Frontal cortex (tissue), 4 donors: ENCODE data around the gene TBX2. TPM values are rescaled to one million over a fixed set of nuclear protein-coding genes. Genes with fewer than 3 reads are reported as not detected.

Experiments
- DNase-seq, 2 donors: peaks; one replicate each; pipeline ENCODE4 v3.0.0; 2012; ENCODE audit warnings: low spot score in 2 of 2
- FAIRE-seq: peaks from 2 replicates; lab custom pipeline; 2012; peaks lifted over from hg19 to GRCh38; lab: Jason Lieb, UNC
- total RNA-seq: library from RNA; depleted of rRNA; stranded (reverse); fragments of >200 nt; gene quantifications from one replicate; pipeline ENCODE4 v1.2.3, GENCODE V29; 2014
- donor health status: control.
- donor health status: control.
- donor health status: control.

Gene TBX2
- total RNA-seq, 1 donor from 2014 or later: 1.2 TPM

DNA sequence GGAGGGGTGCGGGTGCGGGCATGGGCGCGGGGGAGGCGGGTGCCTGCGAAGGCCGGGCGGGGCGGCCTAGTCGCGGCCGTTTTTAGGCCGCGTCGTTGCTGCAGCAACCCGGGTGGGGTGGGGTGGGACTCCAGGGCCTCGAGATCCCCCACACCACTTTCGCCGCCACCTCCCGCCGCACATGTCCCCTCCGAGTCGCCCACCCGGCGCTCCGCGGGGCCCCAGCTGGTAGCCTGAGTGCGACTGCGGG lies 11.3 kb downstream of the TBX2 start:
- no peak for FAIRE-seq
- DNase-seq: no peak

DNA sequence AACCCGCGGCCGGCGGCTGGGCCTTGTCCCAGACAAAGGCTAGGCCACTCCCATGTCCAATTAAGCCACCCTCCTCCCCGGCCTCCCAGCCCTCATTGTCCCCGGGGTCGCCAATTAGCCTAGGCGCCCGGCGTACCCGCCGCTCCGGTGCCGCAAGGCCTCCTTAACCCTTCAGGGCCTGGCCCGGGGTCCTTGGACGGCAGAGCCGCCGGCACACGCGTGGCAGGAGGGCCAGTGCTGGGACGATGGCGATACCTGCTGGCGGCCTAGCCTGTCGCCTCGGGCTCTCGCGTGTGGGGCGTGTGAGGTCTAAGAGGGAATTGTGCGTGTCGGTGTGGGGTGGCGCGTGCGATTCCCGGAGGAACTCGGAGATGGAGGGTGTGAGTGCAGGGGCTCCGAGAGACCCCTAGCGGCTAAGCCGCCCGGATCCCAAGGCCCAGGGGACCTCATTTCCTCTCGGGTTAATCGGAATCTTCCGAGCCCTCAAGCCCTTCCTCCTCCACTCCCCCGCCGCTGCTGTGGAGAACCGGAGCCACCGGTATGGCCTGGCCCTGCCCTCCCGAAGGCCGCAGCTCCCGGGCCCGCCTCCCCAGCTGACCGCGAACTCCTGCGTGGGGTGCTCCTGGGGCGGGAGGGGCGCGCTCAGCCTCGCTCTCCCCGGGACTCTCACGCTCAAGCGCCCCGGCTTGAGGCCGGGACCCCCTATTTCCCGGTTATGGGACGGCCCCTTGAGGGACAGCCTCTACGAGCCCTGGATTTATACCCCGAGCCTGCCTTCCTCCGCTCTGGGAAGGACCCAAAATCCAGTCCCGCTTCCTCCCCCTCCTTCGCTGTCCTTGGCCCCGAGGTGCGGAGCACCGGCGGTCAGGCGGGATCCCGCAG lies 11.9 kb downstream of the TBX2 start:
- peak; percentile 38 to 57 for DNase-seq
- FAIRE-seq: no peak

DNA sequence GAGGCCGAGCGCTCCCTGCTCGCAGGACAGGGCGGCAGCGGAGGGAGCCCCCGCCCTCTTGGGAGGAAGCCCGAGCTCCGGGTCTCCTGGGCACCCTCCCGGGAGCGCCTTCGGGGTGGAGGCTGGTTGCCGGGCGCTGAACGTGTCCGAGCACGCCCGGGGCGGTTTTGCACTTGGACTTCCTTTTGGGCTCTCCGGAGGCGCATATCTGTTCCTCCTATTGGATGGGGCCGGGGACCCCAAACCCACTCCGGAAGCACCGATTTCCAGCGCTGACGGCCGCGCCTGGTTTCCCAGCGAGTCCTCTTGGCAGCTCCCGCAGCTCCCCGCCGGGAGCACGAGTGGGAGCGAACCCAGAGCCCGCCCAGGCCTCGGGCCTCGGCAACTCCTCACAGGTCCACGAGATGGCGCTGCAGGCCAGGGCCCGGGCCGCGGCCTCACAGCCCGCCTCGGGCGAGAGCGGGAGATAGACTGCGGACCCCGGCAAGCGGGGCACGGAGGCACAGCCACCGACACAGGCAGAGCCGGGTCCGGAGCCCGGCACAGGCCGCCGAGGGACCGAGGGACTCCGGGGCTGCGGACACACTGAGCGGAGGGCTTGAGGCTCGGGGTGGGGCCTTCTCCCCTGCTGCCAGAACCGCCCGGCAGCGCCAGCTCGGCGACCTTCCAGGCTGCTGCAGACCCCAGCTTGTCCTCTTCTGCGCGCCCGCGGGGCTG lies 12.7 kb downstream of the TBX2 start:
- FAIRE-seq (no peak), DNase-seq (peak; percentile 91 to 97)

DNA sequence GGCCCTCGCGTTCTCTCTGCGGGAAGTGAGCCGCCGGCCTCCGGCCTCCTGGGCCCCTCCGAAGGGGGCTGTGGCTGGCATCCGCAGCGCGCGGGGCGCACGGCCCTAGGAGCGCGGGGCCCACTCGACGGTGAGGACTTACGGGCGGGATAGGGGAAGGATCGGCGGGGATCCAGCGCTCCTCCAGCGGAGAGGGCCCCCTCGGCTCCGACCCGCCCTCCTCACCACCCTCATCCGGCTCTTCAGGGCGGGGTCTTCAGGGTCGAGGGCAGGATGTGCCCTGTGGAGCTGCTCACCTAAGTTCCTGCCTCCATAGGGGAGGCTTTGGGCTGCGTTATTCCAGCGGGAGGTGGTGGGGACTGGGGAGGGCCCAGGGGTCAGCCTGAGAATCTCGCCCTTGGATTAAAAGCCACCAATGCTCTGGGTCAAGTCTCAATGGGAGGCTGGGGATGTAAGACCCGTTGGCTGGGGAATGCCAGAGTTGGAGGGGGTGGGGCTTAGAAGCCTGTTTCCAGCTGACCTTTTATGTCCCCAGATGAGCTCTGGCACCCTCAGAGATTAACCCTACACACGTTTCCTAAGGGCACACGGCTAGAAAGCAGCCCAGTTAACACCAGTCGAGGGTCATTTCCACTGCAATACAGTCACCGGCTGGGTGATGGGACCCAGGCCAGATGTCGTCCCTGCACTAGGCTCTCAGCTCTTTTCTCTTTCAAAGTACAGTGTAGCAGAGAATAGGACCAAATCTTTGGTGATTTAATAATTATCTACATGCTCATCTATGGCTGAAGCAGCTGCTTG lies 13.4 kb downstream of the TBX2 start:
- FAIRE-seq: no peak

DNA sequence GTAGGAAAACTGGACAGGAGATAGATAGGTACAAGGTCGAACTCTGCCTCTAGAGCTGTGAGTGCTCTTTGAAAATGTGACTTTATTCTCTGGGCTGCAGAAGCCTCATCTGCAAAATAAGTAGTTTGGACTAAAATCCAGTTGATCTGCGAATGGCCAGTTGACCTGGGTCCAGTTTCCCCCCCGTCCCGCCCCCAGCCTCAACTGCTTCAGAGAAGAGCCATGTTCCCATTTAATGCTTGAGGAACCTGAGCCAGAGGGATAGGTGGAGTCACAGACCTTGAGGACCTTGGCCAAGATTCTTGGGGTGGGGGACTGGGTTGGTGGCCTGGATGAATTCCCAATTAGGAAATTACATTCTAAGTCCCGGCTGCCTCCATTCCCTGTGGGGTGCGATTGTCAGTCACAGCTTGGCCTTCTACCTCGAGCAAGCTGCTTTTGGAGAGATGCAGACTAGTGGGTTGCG lies 14.1 kb downstream of the TBX2 start:
- FAIRE-seq (no peak), DNase-seq (no peak)

More for the DNA sequence above, 13.4 kb downstream of the TBX2 start:
- DNase-seq: no peak

DNA sequence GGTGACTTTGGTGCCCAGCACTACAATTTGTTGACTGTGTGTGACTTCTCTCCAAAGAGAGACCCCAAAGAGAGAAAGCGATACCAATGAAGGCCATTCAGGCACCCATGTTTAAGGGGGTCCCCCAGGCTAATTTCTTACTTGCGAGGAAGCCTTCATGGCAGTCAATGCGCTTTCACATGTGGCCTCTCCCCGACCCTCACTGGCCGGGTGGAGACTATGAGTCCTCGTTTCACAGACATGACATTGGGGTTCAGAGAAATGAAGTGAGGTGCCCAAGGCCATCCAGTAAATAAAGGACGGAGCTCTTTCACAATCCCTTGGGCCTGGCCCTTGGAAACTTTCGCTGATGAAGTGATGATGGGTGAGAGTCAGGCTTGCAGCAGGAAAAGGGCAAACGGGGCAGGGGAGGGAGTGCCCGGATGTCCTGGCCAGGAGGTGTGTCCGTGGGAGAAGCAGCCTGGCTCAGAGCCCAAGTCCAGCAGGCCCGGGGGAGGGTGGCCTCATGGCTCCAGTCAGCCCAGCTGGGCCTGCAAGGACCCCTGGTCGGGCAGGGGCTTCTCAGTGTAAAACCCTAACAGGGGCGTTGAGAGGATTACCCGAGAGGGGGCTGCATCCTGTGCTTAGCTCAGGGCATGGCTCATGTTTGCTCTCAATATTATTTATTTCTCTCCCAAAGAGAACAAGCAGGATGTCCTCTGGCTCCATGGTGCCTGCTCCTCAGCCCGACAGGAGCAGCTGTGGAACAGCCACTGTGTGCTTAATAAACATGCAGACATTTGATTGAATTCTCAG lies 14.7 kb downstream of the TBX2 start:
- DNase-seq (peak in 1 of 2 donors; percentile 28), FAIRE-seq (no peak)

DNA sequence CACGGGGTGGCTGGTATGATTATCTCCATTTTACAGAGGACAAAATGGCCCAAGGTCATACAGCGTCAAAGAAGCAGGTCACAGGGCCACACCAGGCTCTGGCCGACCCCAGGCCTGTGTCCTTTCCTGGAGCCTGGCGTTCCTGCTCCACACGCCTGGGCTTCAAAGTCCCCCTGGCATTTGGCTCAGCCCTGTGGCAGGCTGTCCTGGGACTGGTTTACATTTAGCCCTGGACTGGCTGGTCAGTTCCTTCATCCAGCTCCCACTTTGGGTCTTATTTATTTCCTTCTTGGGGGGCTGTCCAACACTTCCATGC lies 15.3 kb downstream of the TBX2 start:
- FAIRE-seq (no peak), DNase-seq (no peak)

DNA sequence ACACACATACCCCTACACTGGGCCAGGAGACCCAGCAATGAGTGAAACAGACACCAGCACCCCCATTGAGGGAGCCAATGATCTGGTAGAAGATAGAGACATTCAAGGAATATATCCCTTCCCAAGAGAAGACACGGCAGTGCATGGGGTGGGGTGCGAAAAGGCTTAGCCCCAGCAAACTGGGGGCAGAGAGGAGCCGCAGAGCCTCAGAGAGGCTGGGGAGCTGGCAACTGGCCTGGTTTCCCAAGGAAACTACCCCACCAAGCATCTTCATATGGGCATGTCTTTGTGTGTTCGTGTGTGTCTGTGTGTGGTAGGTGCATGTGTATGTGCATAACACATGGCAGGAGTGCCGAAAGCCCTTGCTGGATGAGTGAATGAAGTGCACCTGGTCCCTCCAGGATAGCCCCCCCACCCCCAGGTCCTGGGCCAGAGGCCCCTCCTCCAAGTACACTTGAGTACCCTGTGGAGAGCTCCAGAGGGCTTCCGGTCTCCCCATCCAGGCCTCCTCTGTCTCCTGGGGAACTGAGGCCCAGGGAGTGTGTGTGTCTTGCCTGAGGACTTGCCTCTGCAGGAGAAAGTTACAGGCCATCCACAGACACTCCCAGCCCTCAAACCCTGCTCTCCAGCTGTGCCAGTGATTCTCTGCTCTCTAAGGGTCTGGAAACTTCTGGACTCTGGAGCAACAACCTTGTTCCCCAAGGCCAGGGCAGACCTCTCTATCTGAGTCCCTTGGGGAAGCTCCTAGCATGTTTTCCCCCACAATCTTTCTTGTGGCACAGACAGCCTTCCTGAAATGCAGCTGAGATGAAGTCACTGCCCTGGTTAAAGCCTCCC lies 15.9 kb downstream of the TBX2 start:
- no peak for FAIRE-seq
- no peak for DNase-seq

DNA sequence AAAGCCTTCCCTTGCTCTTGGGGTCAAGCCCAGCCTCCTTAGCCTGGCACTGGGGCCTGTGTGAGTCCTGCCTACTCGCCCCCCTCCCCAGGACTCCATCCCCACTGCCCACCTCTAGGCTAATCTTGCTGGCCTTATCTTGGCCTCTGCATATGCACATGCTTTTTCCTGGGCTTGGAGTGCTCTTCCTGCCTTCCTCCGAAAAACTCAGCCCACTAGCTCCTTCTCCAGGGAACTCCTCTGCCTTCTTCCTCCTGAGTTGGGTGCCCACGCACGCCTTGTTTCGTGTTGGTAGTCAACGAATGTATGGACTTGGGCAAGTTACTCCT lies 16.5 kb downstream of the TBX2 start:
- FAIRE-seq: no peak
- peak in 1 of 2 donors; percentile 16 for DNase-seq

DNA sequence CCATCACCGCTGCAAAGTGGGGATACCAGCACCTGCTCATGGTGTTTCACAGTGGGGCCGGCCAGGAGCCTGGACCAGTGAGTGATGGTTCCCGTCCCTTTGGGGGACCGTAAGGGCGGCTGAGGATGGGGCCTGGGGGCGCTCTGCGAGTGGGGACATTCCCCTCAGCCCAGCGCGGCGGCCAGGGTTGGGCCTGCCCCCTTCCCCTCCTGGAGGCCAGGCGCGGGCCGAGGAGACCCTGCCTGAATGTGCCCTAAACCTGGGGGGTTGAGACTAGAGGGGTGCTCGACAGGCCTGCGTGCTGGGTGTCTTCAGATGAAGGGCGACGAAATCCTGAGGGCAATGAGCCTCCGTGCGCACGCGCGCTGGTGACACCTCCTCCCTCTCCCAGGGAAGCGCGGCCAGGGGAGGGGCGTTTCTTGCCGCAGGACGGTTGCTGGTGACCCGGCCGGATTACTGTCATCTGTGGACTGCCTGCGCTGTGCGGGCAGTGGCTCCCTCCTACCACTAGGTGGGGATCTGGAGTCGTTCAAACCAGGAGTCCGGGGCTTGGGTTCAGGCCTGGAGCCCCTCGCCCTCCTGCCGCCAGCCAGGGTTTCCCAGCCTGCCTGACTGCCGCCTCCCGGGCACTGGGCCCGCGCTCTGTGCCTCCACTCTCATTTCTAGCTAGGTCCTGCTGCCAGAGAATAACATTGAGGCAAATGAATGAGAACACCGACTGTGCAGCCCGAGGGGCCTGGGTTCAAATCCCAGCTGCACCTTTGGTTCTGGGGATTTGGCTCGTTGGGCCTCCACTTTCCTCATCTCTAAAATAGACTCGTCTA lies 17.1 kb downstream of the TBX2 start:
- DNase-seq (peak; percentile 71 to 87), FAIRE-seq (no peak)

DNA sequence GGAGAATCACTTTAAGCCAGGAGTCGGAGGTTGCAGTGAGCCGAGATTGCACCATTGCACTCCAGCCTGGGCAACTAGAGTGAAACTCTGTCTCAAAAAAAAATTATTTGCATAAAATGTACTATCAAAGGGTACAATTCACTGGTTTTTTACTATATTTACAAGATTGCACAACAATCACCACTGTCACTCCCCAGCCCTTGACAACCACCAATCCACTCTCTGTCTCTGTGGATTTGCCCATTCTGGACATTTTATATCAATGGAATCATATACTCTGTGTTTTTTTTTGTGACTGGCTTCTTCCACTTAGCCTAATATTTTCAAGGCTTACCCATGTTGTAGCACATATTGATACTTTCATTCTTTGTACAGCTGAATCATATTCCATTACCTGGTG lies 18.8 kb downstream of the TBX2 start:
- FAIRE-seq (no peak), DNase-seq (no peak)

DNA sequence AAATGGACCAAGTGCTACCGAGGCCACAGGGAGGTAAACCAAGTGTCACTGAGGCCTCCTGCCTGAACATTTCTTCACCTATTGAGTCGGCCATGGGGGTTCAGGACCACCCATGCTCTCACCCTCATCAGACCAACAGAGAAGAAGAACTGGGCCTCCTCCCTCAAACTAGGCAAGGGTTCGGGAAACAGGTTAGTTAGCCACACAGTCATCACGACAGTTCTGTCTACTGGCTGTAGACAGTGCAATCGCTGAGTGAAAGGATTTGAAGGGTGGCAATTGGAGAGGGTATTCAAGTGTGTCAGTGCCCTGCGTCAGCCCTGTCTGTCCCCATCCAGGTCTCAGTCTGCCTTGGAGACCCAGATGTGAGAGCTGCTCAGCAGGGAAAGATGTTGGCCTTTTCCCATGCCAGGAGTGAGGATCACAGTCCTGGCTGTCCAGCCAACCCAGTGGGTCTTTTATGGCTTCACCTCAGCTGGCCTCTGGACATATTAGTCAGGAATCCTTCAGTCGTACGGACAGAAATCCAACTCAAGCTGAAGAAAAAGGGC lies 19.9 kb downstream of the TBX2 start:
- DNase-seq (no peak), FAIRE-seq (no peak)

DNA sequence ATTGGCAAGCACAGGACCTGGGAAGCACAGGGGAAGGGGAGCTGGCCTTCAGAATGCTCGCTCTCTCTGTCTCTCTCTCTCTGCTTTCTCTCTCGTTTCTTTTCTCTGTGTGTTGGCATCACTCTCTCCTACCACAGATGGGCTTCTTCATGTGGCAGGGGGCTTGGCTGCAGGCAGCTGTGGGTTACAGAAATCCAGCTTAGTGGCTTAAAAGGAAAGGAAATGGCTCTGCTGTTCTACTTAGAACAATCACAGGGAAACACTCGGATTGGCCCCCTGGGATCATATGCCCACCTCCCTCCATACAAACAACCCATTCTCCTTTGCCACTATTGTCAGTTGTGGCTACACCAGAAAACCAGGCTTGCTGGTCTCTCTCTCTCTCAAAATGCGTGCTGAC lies 20.4 kb downstream of the TBX2 start:
- FAIRE-seq (no peak), DNase-seq (no peak)

DNA sequence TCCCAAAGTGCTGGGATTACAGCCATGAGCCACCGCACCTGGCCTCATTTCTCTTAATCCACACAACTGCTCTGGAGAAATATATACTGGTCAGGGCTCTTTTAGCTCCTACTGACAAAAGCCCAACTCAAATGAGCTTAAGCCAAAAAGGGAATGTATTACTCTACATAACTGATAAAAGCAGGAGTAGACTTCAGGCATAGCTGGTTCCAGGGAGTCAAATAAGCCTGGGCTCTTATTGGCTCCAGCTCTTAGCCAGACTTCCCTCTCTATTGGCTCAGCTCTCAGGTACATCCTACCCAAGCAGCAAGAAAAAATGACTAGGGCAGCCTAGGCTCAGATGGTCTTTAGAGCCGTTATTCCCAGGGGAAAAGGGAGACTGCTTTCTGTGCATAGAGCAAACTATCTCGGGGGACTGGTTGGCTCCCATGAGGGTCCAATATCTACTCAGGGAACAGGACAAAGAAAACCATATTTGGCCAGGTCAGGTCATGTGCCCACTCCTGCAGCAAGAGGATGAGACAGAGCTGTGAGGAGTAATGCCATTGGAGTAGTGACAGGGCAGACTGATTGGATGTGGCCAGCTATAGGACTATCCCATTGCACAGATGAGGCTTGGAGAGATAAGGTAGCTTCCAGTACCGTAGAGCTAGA lies 21.2 kb downstream of the TBX2 start:
- DNase-seq (no peak), FAIRE-seq (no peak)

DNA sequence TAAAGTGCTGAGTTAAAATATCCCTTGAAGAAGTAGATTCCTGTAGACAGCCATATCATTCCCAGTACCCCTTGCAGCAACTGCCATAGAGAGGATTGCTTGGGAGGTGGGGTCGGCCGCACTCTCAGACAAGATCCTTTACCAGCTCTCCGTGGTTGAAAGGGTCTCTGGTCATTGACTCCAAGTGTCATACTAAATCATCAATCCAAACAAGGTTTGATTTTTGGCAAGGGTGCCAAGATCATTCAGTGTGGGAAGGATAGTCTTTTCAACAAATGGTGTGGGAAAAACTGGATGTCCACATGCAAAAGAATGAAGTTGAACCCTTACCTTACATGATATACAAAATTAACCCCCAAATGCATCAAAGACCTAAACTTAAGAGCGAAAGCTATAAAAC lies 21.8 kb downstream of the TBX2 start:
- FAIRE-seq (no peak), DNase-seq (no peak)

DNA sequence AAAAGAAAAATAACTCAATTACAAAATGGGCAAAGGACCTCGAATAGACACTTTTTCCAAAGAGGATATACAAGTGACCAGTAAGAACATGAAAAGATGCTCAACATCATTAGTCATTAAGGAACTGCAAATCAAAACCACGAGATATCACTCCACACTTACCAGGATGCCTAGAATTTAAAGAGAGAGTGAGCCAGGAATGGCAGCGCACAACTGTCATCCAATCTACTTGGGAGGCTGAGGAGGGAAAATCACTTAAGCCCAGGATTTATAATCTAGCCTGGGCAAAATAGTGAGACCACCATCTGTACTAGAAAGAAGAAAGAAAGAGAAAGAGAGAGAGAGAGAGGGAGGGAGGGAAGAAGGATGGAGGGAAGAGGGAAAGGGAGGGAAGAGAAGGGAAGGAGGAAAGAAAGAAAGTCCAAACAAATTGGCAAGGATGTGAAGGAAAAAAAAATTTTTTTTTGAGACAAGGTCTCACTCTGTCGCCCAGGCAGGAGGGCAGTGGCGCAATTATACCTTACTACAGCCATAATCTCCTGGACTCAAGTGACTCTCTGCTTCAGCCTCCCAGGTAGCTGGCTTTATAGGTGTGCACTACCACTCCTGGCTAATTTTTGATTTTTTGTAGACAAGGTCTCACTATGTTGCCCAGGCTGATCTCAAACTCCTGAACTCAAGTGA lies 22.6 kb downstream of the TBX2 start:
- FAIRE-seq: no peak
- no peak for DNase-seq

DNA sequence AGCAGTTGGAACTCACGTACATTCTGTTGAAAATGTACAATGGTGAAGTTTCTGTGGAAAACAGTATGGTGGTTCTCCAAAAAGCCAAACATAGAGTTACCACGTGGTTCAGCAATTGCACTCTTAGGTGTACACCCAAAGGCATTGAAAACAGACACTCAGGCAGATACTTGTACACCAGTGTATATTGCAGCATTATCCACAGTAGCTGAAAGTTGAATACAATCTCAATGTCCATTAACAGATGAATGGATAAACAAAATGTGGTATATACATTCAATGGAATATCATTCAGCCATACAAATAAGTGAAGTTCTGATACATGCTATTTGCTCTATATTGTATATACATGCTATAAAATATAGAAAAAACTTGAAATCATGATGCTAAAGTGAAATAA lies 23.2 kb downstream of the TBX2 start:
- FAIRE-seq: no peak

More for the DNA sequence above, 23.2 kb downstream of the TBX2 start:
- DNase-seq: no peak
